Stimulated activated CD4-positive, alpha-beta T cell treated with anti-CD3 and anti-CD28 coated beads, Interleukin-2, amount 100 ng/mL, for 24 hours (primary cell): ENCODE measurements around the gene LAMB1.
A peak's percentile ranks its signal among the peaks of the same experiment; 100 is the strongest.
"Not testable (repeated sequence)": the region's sequence is repeated elsewhere in the genome, so short reads cannot be mapped to it uniquely, and the experiment has no call there.

ENCODE experiments used
- DNase-seq, 2 donors: peaks; one replicate each; pipeline ENCODE4 v3.0.0-alpha.2; 2020

Gene LAMB1

DNA sequence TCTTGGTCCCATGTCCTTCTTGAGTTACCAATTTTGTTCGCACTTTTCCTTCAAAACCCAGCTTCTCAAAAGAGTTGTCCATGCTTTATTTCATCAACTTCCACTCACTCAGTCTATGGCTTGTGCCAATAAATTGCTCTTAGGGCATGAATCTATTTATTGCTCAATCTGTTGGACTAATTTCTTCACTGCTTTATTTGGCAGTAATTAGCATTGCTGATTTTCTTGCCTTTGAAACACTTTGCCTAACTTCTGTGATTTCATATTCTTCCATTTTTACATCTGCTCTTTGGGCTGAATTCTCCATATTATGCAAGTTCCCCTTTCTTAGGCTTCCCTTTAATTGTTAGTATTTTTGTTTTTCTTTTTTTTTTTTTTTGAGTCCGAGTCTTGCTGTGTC, 95.2 kb downstream of the LAMB1 start:
- DNase-seq, result no peak

DNA sequence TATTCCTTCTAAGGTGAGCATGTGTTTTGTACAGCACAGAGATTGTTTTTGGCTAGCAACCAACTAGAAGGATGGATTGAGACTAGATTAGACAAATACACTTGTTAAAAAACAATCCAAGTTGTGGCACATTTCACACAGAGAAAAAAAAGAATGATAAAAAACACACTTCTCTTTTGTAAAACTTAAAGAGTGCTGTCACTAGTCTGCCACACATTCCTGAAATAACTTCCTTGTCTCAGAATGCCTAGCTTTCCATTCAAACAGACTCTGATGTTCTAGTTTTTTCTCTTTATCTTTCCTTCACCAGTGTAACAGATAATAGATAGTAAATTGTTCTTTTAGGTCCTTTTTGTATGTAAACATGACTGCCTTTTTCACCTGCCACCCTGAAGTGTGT, 100.6 kb downstream of the LAMB1 start:
- DNase-seq, result no peak

DNA sequence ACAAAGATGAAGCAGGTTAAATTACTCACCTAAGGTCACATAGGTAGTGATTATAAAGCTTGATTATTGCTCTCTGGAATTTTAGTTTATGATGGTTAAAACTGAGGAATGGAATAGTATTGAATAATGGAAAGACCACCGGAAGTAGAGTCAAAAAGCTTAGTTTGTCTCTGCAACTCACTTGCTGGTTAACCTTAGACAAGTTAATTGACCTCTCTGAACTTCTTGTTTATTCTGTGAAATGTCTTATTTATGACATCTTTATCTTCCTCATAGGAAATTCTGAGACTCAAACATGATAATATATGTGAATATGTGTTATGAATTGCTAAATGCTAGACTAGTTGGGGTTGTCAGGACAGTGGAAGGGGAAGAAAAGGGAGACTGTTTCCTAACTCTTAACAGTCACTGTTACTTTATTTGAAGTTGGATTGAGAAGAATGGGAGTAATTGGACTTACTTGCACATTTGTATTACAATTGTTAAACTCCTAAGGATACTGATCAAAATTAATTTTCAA, 102.4 kb downstream of the LAMB1 start:
- no peak for DNase-seq

DNA sequence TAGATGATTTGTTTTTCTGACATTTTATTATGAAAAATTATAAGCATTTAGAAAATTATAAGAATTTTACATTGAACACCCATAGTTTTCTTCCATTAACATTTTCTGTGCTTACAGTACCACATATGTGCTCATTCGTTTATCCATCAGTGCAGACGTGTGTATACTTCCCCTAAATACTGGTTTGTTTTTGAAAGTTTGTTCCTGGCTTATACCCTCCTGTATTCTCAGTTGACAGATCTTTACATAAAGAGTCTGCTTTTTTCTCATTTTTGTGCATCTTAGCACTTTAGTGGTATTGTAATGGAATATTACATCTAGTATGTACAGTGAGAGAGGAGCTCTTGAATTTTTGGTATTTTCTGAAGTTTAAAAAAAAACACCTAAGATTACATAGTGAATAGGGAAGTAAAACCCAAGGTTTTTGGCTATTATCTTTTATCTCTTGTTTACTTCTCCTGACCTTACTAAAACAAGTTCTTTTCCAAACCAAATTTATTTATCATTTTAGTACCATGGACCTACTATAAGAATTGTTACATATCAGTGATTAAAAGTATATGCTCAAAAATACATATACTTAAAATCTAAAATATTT, 103.9 kb downstream of the LAMB1 start:
- DNase-seq, result no peak

DNA sequence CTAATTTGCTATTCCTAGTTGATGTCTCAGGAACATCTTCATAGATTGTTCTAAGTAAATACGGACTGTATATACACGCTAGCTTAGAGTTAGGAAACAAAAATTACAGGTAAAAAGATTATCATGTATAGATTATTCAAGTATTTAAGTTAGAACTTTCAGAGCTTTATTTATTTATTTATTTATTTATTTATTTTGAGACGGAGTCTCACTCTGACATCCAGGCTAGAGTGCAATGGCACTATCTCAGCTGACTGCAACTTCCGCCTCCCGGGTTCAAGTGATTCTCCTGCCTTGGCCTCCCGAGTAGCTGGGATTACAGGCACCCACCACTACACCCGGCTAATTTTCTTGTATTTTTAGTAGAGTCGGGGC, 110.6 kb downstream of the LAMB1 start:
- not testable (repeated sequence) for DNase-seq

DNA sequence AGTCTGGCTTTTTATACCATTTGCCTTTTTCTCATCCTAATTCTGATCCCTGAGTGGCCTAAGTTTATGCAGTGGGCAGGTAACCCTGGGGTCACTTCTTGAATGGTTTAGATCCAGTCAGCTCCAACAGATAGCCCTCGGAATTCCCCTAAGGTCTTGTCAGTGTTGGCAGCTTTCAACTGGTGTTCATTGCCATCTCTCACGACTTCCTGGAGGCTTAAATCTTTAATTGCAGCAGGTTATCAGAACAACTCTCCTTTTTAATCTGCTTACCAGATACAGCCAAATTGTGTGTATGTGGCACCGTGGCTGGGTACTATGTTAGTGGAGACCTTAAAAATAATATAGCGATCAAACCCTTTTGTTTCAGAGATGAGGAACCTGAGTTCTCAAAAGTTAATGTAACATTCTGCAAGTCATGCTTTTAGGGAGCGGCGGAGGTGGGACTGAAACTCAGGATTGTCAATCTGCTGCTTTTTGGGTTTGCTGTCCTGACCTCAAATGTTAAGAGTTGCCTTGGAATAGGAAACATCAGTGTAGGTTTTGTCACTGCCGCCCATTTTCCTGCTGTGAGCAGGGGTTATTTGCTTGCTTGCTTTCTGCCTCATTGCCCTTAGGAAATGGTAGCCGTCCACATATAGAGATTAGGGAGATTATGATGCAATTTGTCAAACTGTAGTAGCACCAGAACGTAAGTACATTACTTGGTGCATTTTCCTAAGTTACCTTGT, 111.2 kb downstream of the LAMB1 start:
- DNase-seq, result peak in 1 of 2 donors; percentile 14

DNA sequence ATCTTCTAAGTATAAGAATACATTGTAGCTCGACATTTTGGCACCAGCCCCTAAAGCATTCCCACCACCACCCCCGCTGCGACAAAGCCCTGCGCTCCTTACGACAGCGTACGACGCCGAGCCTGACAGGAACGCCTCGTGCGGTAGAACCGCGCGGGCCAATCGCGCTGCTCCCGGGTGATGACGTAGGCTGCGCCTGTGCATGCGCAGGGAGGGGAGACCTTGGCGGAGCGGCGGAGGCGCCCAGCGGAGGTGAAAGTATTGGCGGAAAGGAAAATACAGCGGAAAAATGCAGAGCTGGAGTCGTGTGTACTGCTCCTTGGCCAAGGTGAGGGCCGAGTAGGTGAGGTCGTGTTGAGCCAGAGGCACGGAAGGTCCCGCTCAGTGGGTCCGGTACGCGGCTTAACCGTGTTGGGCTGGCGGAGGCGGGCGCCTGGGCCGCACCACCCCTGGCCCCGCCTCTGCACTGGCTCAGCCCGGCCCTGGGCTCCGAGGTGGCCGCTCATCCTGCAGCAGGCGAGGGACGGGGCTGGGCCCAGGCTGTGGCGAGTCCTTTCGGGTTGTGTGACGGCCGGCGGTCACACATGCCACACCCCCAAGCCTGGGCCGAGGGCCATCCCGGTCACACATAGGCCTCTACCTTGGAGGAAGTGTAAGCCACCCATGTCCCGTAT, 111.9 kb downstream of the LAMB1 start, which contains the start of gene DLD:
TSS of gene DLD (plus strand) at position 222 of the 674 bp plus-strand sequence. CDS start at position 290, 68 bp downstream.
- DNase-seq, result peak; percentile 93 to 94

DNA sequence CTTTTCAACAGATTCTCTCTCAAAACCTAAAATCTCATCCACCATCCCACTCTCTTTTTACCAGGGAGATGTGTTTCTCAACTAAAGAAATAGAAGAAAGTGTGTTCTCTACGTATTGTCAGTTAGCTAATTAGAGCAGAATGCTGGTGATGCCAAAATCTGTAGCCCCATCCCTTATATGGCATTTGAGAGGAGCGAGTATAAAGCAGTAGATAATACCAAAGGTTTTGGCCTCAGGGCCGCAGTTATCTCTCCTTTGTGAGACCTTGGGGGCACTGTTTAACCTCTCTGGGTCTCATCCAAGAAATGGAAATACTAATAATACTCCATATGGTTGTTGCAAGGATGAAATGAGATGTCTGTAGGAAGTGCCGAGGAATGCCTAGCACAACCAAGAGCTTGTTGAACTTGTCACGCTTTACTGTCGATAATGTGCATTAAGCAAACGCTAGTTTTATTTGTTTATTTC, 112.4 kb downstream of the LAMB1 start:
- DNase-seq, result no peak

DNA sequence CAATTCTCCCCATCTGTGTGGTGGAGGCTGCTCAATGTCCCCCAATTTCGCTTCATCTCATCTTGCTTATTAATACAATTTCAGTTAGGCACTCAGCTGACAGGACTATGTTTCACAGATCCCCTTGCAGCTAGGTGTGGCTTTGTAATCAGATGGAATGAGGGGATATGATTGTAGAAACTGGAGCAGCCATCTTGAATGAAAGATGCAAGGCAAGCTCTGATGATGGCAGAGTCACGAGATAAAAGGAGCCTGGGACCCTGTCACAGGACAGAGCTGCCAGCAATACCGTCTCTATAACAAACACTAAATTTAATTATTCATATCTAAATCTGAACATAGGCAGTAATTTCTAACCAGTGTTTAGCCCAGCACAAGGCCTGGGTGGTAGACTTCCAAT, 113.0 kb downstream of the LAMB1 start:
- DNase-seq, result no peak

DNA sequence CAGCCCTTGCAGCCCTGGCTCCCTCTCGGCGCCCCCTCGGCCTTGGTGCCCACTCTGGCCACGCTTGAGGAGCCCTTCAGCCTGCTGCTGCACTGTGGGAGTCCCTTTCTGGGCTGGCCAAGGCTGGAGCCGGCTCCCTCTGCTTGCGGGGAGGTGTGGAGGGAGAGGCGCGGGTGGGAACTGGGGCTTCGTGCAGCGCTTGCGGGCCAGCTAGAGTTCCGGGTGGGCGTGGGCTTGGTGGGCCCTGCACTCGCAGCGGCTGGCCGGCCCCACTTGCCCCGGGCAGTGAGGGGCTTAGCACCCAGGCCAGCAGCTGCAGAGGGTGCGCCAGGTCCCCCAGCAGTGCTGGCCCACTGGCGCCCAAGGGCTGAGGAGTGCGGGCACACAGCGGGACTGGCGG, 115.1 kb downstream of the LAMB1 start:
- DNase-seq, result not testable (repeated sequence)

DNA sequence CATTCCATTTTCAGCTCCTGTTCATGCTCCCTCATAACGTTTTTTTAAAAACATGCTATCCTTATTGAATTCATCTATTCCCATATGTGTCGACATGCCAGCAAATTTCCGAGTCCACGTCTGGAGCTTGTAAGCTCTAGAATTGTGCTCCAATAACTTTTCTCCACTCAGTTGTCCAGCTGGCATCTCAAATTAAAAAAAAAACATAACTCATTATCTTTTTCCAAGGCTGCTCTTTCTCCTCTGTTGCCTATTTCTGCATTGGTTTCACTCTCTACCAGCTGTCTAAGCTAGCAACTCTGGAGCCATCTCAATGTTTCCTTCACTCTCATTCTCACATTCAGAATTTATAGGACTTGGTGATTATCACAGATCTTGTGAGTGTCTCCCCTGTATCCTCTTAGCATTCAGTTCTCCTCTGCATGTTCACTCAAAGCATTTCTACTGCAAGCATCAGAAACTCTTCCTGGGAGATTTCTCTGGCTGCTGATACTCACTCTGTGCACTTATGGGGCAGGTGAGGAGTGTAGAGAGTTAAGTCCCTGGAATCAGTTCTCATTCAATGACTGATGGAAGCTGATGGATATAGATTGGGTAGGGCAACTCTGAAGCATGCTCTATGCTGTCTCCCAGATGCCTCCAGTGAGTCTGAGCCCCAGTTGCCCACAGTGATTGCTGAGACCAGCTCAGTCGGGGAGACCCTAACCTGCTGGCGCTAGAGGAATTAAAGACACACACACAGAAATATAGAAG, 118.7 kb downstream of the LAMB1 start:
- DNase-seq, result no peak

DNA sequence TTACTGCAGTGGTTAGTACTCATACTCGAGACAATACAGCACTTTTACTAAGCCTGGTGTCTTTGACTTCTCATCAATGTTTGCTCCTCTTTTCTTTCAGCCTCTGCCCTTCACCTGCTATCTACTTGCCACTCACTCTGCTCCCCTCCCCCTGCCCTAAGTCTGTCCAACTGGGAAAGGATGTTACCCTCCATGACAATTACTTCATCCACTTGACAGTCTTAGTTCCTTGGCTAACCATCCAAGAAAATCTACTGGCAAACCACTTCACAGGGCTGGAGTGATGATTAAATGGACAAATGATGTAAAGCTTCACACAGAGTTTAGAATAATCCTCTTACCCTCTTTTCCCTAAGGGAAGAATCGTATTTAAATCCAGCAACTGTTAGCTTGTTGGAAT, 120.2 kb downstream of the LAMB1 start:
- no peak for DNase-seq

DNA sequence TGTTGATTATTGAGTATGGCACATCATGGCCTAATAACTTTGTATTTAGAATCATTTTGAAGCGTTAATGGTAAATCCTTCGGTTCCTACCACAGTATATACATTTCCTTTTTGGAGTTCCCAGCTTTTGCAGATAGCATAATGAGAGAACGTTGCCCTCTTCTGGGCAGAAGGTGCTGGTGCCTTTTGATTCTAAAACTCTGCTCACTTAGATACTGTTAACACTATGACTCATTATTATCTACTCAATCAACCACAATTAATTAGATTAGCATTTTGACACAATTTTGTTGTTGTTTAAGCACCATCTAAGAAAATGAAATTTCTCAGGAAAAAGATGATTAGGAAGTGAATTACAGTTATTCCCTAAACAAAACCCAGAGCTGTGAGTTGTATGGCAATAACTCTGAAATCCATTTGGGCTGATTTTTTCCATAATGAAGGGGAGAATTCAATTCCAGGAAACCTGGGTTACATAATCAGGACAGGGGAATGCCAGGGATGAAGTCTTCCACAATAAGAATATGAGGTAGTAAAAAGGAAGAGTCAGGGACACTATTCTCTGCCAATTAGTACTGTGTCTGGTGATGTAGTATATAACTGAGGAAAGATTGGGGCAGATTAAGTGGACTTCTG, 123.4 kb downstream of the LAMB1 start:
- DNase-seq, result peak in 1 of 2 donors; percentile 27

DNA sequence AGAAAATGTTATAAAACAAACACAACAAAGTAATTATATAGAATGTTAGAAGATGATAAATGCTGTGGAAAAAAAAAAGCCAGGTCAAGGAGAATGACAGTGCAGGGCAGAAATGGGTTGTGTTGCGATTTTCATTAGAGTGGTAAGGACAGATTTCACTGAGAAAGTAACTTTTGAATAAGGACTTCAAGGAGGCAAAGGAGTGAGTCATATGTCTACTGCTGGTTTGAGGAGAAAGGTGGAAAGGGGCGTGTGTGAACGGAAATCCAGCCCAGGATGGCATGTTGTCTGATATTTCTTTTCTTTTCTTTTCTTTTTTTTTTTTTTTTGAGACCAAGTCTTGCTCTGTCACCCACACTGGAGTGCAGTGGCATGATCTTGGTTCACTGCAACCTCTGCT, 124.3 kb downstream of the LAMB1 start:
- no peak for DNase-seq

DNA sequence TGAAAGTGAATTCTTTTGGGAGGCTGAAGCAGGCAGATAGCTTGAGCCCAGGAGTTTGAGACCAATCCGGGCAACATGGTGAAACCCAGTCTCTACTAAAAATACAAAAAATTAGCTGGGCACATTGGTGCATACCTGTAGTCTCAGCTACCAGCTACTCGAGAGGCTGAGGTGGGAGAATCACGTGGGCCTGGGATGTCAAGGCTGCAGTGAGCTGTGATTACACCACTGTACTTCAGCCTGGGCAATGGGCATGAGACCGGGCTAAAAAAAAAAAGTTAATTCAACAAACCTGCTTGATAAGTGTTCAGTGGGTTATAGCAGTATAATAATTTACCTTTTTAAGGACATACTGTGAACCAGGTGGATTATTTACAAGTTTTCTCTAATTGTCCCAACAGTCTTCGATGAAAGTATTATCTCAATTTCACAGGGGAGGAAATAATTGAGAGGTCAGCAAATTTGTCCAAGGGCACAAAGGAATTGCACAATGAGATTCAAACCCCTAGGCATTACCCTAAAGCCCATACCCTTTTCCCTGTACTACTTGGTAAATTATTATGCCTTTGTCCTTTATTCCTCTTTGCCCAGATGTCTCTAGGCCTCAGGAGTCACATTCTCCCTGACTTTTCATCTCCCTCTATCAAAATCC, 125.1 kb downstream of the LAMB1 start:
- DNase-seq, result no peak

DNA sequence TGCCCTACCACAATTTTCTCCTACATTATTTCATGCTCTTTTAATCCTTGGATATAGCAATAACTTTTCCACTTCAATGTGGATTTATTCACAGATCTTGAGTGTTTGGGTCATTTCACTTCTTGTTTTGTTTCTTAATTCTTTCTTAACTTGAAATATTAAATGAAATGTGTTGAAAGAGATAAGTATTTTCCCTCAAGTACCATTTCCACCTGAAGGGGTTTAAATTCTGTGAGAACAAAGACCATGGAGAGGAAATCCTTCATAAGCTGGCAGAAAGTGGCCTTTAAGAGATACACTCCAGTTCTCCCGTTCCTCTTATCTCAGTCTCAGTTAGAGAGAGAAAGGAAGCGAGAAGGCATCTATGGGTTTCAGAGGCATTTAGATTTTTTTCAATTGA, 126.0 kb downstream of the LAMB1 start:
- DNase-seq, result no peak

DNA sequence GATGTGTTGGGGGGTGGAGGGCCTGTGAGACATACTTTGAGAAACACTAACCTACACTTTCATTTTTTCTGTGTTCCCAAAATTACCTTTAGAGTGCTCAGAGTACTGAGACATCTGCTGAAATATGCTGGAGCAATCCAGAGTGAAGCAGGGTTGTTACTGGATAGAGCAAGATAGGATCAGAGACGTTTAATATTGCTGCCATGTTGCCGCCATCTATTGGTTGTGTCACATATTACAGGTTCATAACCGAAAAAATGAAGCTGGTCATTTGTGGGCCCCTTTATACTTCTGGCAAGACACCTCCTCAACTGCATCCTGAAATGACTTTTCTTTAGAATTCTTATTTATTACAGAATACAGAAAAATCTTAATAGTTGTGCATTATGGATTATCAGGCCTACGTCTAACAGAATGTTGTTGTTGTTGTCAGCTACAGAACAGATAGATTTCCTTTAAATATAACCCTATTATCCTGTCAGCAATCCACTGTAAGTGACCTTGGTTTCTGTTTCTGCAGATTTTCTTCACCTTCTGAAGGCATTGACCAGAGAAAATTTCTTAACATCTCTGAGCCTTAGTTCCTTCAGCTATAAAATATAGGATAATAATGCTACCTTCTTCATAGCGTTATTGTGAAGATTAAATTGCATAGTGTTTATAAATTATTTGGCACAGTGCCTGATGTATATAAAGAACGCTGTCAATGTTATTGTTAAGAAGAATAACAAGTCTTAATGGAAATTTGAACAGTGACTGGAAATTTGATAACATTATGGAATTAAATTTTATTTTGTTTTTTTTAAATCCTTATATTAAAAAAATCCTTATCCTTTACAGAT, 128.1 kb downstream of the LAMB1 start:
- peak; percentile 21 to 49 for DNase-seq

DNA sequence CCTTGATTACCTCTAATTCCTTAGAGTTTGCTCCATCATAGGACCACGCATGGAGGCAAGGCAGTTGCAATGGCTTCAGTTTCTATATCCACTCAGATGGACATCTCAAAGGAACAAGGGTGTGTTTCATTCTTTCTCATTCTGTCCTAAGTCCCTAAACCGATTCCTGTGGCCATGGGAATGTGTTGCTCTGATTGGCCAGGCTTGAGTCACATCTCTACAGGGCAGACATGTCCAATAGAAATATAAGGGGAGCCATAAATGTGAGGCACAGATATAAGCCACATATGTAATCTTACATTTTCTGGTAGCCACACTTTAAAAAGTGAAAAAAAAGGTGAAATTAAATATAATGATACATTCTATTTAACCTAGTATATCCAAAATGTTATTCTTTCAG, 128.8 kb downstream of the LAMB1 start:
- no peak for DNase-seq
